Caco-2 (cell line): ENCODE data around the gene EFCAB14. TPM values are rescaled to one million over a fixed set of nuclear protein-coding genes. Genes with fewer than 3 reads are reported as not detected.

Experiments used
- BruUV-seq: library from RNA; stranded (reverse); fragments of 400-500 nt; replicated peaks from 2 replicates; lab custom pipeline; 2021; lab: Mats Ljungman, UMichigan
- CTCF ChIA-PET: fragments of 300-600 bp; sonication (Branson Sonifier 250); formaldehyde crosslinking; loops from one replicate; lab custom pipeline; 2022; ENCODE audit warnings: antibody characterized with exemption; lab: Charles Lee
- POLR2A ChIA-PET: fragments of 300-600 bp; sonication (Branson Sonifier 250); formaldehyde crosslinking; loops from one replicate; lab custom pipeline; 2022; ENCODE audit warnings: antibody characterized with exemption; lab: Charles Lee
- DNase-seq, 2 experiments: peaks; one replicate each; pipeline versions ENCODE4 v3.0.0 to v3.0.0-alpha.2; 2020 to 2022
- H3K27me3 ChIP-seq: replicated peaks from 2 replicates; pipeline ENCODE4 v1.6.0; 2011; ENCODE audit warnings: low read length; ENCODE audit not compliant: control insufficient read depth, insufficient read depth
- H3K36me3 ChIP-seq: 2 replicates; pipeline ENCODE4 v1.5.1; 2011; ENCODE audit warnings: low read length; ENCODE audit not compliant: control insufficient read depth, insufficient read depth
- H3K4me1 ChIP-seq: fragments of 250-450 bp; sonication (Bioruptor Pico); 2 replicates; pipeline ENCODE4 v1.5.1; 2020; ENCODE audit warnings: mild to moderate bottlenecking
- H3K4me3 ChIP-seq: 2 replicates; pipeline ENCODE4 v1.5.1; 2011; ENCODE audit warnings: low read depth, mild to moderate bottlenecking, control low read depth, low read length
- H3K9me3 ChIP-seq: fragments of 250-450 bp; sonication (Bioruptor Pico); 2 replicates; pipeline ENCODE4 v1.5.1; 2020; ENCODE audit warnings: mild to moderate bottlenecking, moderate library complexity
- H3K27ac Mint-ChIP-seq: one replicate; pipeline ENCODE4 v1.8.0; 2022; ENCODE audit warnings: mixed read lengths; ENCODE audit not compliant: unreplicated experiment
- H3K27me3 Mint-ChIP-seq: one replicate; pipeline ENCODE4 v1.8.0; 2022; ENCODE audit warnings: mixed read lengths; ENCODE audit not compliant: insufficient read depth, unreplicated experiment
- H3K36me3 Mint-ChIP-seq: one replicate; pipeline ENCODE4 v1.8.0; 2022; ENCODE audit warnings: mild to moderate bottlenecking, mixed read lengths; ENCODE audit not compliant: insufficient read depth, unreplicated experiment
- H3K4me1 Mint-ChIP-seq: one replicate; pipeline ENCODE4 v1.8.0; 2022; ENCODE audit warnings: low read depth, mixed read lengths; ENCODE audit not compliant: unreplicated experiment
- H3K4me3 Mint-ChIP-seq: one replicate; pipeline ENCODE4 v1.8.0; 2022; ENCODE audit warnings: mild to moderate bottlenecking, moderate library complexity, mixed read lengths; ENCODE audit not compliant: unreplicated experiment
- H3K9me3 Mint-ChIP-seq: one replicate; pipeline ENCODE4 v1.8.0; 2022; ENCODE audit warnings: mixed read lengths; ENCODE audit not compliant: unreplicated experiment
- CTCF ChIP-seq, 2 experiments: fragments of 200-600 bp in 1 of 2; IDR thresholded peaks; 1 replicate in 1 of 2; 2 replicates in 1 of 2; pipeline versions ENCODE4 v1.5.1 to v1.8.0; 2011 to 2022; ENCODE audit warnings: antibody characterized with exemption in 1 of 2, control low read depth in 1 of 2, inconsistent platforms in 1 of 2, low read depth in 1 of 2, low read length in 1 of 2, mild to moderate bottlenecking in 1 of 2, moderate library complexity in 1 of 2; ENCODE audit not compliant: insufficient read depth in 1 of 2, severe bottlenecking in 1 of 2, unreplicated experiment in 1 of 2
- intact Hi-C: fragments of 100-400 bp; cut with micrococcal nuclease; formaldehyde crosslinking; loops from one replicate; pipeline ENCODE4 v1.10.0; 2022; ENCODE audit not compliant: unreplicated experiment
- total RNA-seq: library from RNA; stranded (reverse); gene quantifications from 2 replicates; pipeline ENCODE4 v1.2.3, GENCODE V29; 2022

EFCAB14 gene
- total RNA-seq, 1 experiment from 2014 or later: 60.3 TPM

- no peaks in the 10 kb centered on the region for H3K9me3 ChIP-seq
- no peak for TF ChIP-seq CTCF (IDR thresholded peaks at IDR 0.05; ENCODE audit: insufficient read depth in 1 of 2, low read depth in 1 of 2, low read length in 1 of 2, severe bottlenecking in 1 of 2, unreplicated experiment in 1 of 2)
- no TSS peak for BruUV-seq
- POLR2A ChIA-PET: no interaction called here
- CTCF ChIA-PET: no interaction called here
- no peaks in the 10 kb centered on the region for H3K27me3 Mint-ChIP-seq
- H3K27me3 ChIP-seq: no peaks in the 10 kb centered on the region
- intact Hi-C loops: no loop called here
- no peak overlapping the region for H3K4me3 ChIP-seq
- H3K9me3 Mint-ChIP-seq: no peaks in the 10 kb centered on the region
- no peaks in the 10 kb centered on the region for H3K4me1 ChIP-seq
- H3K36me3 ChIP-seq: no peaks in the 10 kb centered on the region
- DNase-seq: no peak
- no peaks in the 10 kb centered on the region for H3K36me3 Mint-ChIP-seq
- H3K4me3 Mint-ChIP-seq: no peak overlapping the region
- H3K27ac Mint-ChIP-seq: no peak overlapping the region
- no peaks in the 10 kb centered on the region for H3K4me1 Mint-ChIP-seq
These were observed 88.2 kb downstream of the EFCAB14 start for GRCh38 chr1:46630719-46631118.

Other genes starting within 250 kb of the EFCAB14 start
- 0.16 TPM in 1 of 2 replicates, not detected in the other for gene DMBX1, start 229.3 kb downstream of the EFCAB14 start, total RNA-seq
- gene KNCN, start 167.5 kb downstream of the EFCAB14 start, total RNA-seq: not detected in 2 replicates
- gene MKNK1, start 114.8 kb downstream of the EFCAB14 start, total RNA-seq: 22.7 and 30.5 TPM in 2 replicates
- 1.6 and 2.1 TPM in 2 replicates for gene MOB3C, start 102.3 kb downstream of the EFCAB14 start, total RNA-seq
- 26.9 and 31.7 TPM in 2 replicates for gene ATPAF1, start 50.8 kb downstream of the EFCAB14 start, total RNA-seq
- gene TEX38, start 47.3 kb downstream of the EFCAB14 start, total RNA-seq: not detected in 2 replicates
- gene CYP4B1, start 79.9 kb upstream of the EFCAB14 start, total RNA-seq: not detected in 2 replicates
- gene CYP4A11, start 222.4 kb upstream of the EFCAB14 start, total RNA-seq: 0.16 TPM in 1 of 2 replicates, not detected in the other